ENCODE measurements around the gene SLC8A2.

Gene SLC8A2

GRCh38 chr19:47423203-47423882, 48.4 kb downstream of the SLC8A2 start:
- no peak overlapping the region for H3K4me2 ChIP-seq
- no peak overlapping the region for H3K9ac ChIP-seq
- TF ChIP-seq, protein P1, sequence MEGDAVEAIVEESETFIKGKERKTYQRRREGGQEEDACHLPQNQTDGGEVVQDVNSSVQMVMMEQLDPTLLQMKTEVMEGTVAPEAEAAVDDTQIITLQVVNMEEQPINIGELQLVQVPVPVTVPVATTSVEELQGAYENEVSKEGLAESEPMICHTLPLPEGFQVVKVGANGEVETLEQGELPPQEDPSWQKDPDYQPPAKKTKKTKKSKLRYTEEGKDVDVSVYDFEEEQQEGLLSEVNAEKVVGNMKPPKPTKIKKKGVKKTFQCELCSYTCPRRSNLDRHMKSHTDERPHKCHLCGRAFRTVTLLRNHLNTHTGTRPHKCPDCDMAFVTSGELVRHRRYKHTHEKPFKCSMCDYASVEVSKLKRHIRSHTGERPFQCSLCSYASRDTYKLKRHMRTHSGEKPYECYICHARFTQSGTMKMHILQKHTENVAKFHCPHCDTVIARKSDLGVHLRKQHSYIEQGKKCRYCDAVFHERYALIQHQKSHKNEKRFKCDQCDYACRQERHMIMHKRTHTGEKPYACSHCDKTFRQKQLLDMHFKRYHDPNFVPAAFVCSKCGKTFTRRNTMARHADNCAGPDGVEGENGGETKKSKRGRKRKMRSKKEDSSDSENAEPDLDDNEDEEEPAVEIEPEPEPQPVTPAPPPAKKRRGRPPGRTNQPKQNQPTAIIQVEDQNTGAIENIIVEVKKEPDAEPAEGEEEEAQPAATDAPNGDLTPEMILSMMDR (conservative IDR thresholded peaks at IDR 0.05; ENCODE audit: low read depth, low read length), result no peak
- H3K79me2 ChIP-seq (ENCODE audit: insufficient read depth, low read depth), result no peaks in the 10 kb centered on the region
- H4K20me1 ChIP-seq (ENCODE audit: insufficient read depth), result no peaks in the 10 kb centered on the region
- H3K27me3 ChIP-seq (ENCODE audit: insufficient read depth, low read depth), result peaks cover 74% of the 10 kb centered on the region
- H3K4me1 ChIP-seq (ENCODE audit: low read depth, poor library complexity, severe bottlenecking), result peaks cover 10% of the 10 kb centered on the region
- no peak overlapping the region for H3K4me3 ChIP-seq (IDR thresholded peaks at IDR 0.05; ENCODE audit: insufficient read depth, low read depth, low read length)
- H3K27ac ChIP-seq, result no peak overlapping the region
- no peaks in the 10 kb centered on the region for H3K36me3 ChIP-seq (ENCODE audit: insufficient read depth)
- no peak overlapping the region for H2AFZ ChIP-seq (ENCODE audit: low read depth)

GRCh38 chr19:47422417-47423163, 49.1 kb downstream of the SLC8A2 start:
- no peaks in the 10 kb centered on the region for H4K20me1 ChIP-seq (ENCODE audit: insufficient read depth)
- TF ChIP-seq, protein P1 (conservative IDR thresholded peaks at IDR 0.05; ENCODE audit: low read depth, low read length), result no peak
- H3K4me1 ChIP-seq (ENCODE audit: low read depth, poor library complexity, severe bottlenecking), result peaks cover 3% of the 10 kb centered on the region
- H3K27me3 ChIP-seq (ENCODE audit: insufficient read depth, low read depth), result peaks cover 82% of the 10 kb centered on the region
- no peak overlapping the region for H3K4me3 ChIP-seq (IDR thresholded peaks at IDR 0.05; ENCODE audit: insufficient read depth, low read depth, low read length)
- H2AFZ ChIP-seq (ENCODE audit: low read depth), result no peak overlapping the region
- H3K27ac ChIP-seq, result no peak overlapping the region
- H3K4me2 ChIP-seq, result no peak overlapping the region
- no peaks in the 10 kb centered on the region for H3K36me3 ChIP-seq (ENCODE audit: insufficient read depth)
- H3K79me2 ChIP-seq (ENCODE audit: insufficient read depth, low read depth), result no peaks in the 10 kb centered on the region
- no peak overlapping the region for H3K9ac ChIP-seq

DNA sequence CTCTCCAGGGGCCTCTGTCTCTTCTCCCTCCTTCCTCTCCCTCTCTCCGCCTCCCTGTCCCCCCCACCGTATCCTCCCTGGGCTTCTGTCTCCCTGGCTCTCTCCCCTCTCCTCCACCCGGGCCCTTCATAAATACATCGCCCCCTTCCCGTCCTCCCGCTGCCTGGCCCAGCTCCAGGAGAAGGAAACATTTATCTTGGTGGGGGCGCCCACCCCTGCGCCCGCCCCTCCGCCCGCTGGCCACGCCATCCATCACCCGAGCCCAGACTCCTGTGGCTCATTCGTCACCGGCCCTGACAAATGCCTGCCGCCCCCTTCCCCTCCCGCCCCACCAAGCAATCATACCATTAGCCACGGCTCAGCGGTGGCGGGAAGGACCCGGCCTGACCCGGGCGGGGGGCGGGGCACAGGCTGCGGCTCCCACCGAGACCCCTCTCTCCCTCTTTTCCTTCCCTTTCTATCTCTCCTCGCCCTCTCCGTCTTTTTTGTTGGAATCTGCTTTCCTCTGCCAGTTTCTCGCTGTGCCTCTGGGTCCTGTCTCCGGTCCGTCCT, 49.8 kb downstream of the SLC8A2 start:
- H3K4me1 ChIP-seq (ENCODE audit: low read depth, poor library complexity, severe bottlenecking), result no peaks in the 10 kb centered on the region
- H3K27ac ChIP-seq, result no peak overlapping the region
- no peaks in the 10 kb centered on the region for H4K20me1 ChIP-seq (ENCODE audit: insufficient read depth)
- H3K4me2 ChIP-seq, result no peak overlapping the region
- no peak overlapping the region for H3K4me3 ChIP-seq (IDR thresholded peaks at IDR 0.05; ENCODE audit: insufficient read depth, low read depth, low read length)
- TF ChIP-seq, protein P1 (conservative IDR thresholded peaks at IDR 0.05; ENCODE audit: low read depth, low read length), result no peak
- peaks cover 88% of the 10 kb centered on the region for H3K27me3 ChIP-seq (ENCODE audit: insufficient read depth, low read depth)
- no peaks in the 10 kb centered on the region for H3K79me2 ChIP-seq (ENCODE audit: insufficient read depth, low read depth)
- H3K36me3 ChIP-seq (ENCODE audit: insufficient read depth), result no peaks in the 10 kb centered on the region
- H2AFZ ChIP-seq (ENCODE audit: low read depth), result no peak overlapping the region
- H3K9ac ChIP-seq, result no peak overlapping the region

- Histone ChIP-seq H2AFZ (ENCODE audit: low read depth) (no peak overlapping the region), H3K79me2 (ENCODE audit: insufficient read depth, low read depth) (no peaks in the 10 kb centered on the region), H3K4me3 (IDR thresholded peaks at IDR 0.05; ENCODE audit: insufficient read depth, low read depth, low read length) (no peak overlapping the region), H3K27me3 (ENCODE audit: insufficient read depth, low read depth) (peaks cover 94% of the 10 kb centered on the region), H4K20me1 (ENCODE audit: insufficient read depth) (no peaks in the 10 kb centered on the region), H3K4me2 (no peak overlapping the region), H3K36me3 (ENCODE audit: insufficient read depth) (no peaks in the 10 kb centered on the region), H3K27ac (no peak overlapping the region), H3K9ac (no peak overlapping the region), H3K4me1 (ENCODE audit: low read depth, poor library complexity, severe bottlenecking) (no peaks in the 10 kb centered on the region)
- TF ChIP-seq, protein P1 (conservative IDR thresholded peaks at IDR 0.05; ENCODE audit: low read depth, low read length), result no peak
Observed at GRCh38 chr19:47421244-47421786, 50.4 kb downstream of the SLC8A2 start.
